22Rv1 (cell line): ENCODE data around the gene MYG1.

Experiments used
- CTCF ChIP-seq: fragments of 450-650 bp; IDR thresholded peaks from 2 replicates; pipeline ENCODE4 v1.5.1; 2017; ENCODE audit warnings: mild to moderate bottlenecking
- ZFX ChIP-seq: fragments of 450-650 bp; IDR thresholded peaks from 2 replicates; pipeline ENCODE4 v1.6.1; 2017; ENCODE audit warnings: antibody characterized with exemption, borderline replicate concordance

GRCh38 chr12:53355121-53355520 lies 55.6 kb downstream of the MYG1 start:
- no peak for TF ChIP-seq CTCF
- no peak for TF ChIP-seq ZFX
